Mesenchymal stem cell (in vitro differentiated cells and primary cell): ENCODE measurements around the gene TROAP.

Experiments
- DNase-seq: peaks from one replicate; pipeline ENCODE4 v3.0.0-alpha.2; 2013
- H2AFZ ChIP-seq: one replicate; pipeline ENCODE4 v1.6.1; 2013; ENCODE audit warnings: low read depth, mild to moderate bottlenecking, control low read depth, inconsistent platforms, low read length, moderate library complexity
- H2AK5ac ChIP-seq: 2 replicates; pipeline ENCODE4 v1.6.1; 2013; ENCODE audit warnings: low read length, moderate library complexity, mild to moderate bottlenecking, inconsistent platforms; ENCODE audit not compliant: severe bottlenecking
- H2BK120ac ChIP-seq: one replicate; pipeline ENCODE4 v1.6.1; 2013; ENCODE audit warnings: low read depth, mild to moderate bottlenecking, inconsistent platforms, low read length, moderate library complexity
- H2BK12ac ChIP-seq, 2 experiments: one replicate each; pipeline ENCODE4 v1.6.1; 2013; ENCODE audit warnings: inconsistent platforms in 2 of 2, low read length in 2 of 2, mild to moderate bottlenecking in 2 of 2, moderate library complexity in 2 of 2, control low read depth in 1 of 2
- H2BK15ac ChIP-seq: one replicate; pipeline ENCODE4 v1.6.1; 2013; ENCODE audit warnings: mild to moderate bottlenecking, low read depth, inconsistent platforms; ENCODE audit not compliant: poor library complexity, severe bottlenecking
- H2BK5ac ChIP-seq: 2 replicates; pipeline ENCODE4 v1.6.1; 2013; ENCODE audit warnings: low read depth, mild to moderate bottlenecking, low read length, control low read depth, inconsistent platforms; ENCODE audit not compliant: poor library complexity, severe bottlenecking
- H3K14ac ChIP-seq, 2 experiments: one replicate each; pipeline ENCODE4 v1.6.1; 2013; ENCODE audit warnings: inconsistent platforms in 2 of 2, low read length in 2 of 2, control low read depth in 1 of 2, mild to moderate bottlenecking in 1 of 2, moderate library complexity in 1 of 2
- H3K18ac ChIP-seq, 2 experiments: one replicate each; pipeline ENCODE4 v1.6.1; 2013; ENCODE audit warnings: inconsistent platforms in 2 of 2, low read length in 2 of 2, control low read depth in 1 of 2, low read depth in 1 of 2, mild to moderate bottlenecking in 1 of 2
- H3K23ac ChIP-seq, 2 experiments: one replicate each; pipeline ENCODE4 v1.6.1; 2013; ENCODE audit warnings: inconsistent platforms in 2 of 2, low read length in 2 of 2, mild to moderate bottlenecking in 2 of 2, moderate library complexity in 2 of 2, control low read depth in 1 of 2
- H3K27ac ChIP-seq: 2 replicates; pipeline ENCODE4 v1.5.1; 2013; ENCODE audit warnings: mild to moderate bottlenecking, moderate library complexity, low read length, control low read depth, inconsistent platforms; ENCODE audit not compliant: poor library complexity, severe bottlenecking
- H3K27me3 ChIP-seq, 2 experiments: 2 replicates each; pipeline versions ENCODE4 v1.6.1 to v1.7.0; 2013; ENCODE audit warnings: low read length in 2 of 2, mild to moderate bottlenecking in 2 of 2, moderate library complexity in 2 of 2, control low read depth in 1 of 2, inconsistent platforms in 1 of 2; ENCODE audit not compliant: control insufficient read depth in 1 of 2, insufficient read depth in 1 of 2
- H3K36me3 ChIP-seq, 2 experiments: 2 replicates each; pipeline versions ENCODE4 v1.6.1 to v1.7.0; 2013; ENCODE audit warnings: low read length in 2 of 2, control low read depth in 1 of 2, inconsistent platforms in 1 of 2, low read depth in 1 of 2, mild to moderate bottlenecking in 1 of 2; ENCODE audit not compliant: insufficient read depth in 2 of 2, control insufficient read depth in 1 of 2
- H3K4ac ChIP-seq, 2 experiments: one replicate each; pipeline ENCODE4 v1.6.1; 2013; ENCODE audit warnings: inconsistent platforms in 2 of 2, low read length in 2 of 2, mild to moderate bottlenecking in 2 of 2, moderate library complexity in 2 of 2, control low read depth in 1 of 2, low read depth in 1 of 2
- H3K4me1 ChIP-seq: 2 replicates; pipeline ENCODE4 v1.6.1; 2013; ENCODE audit warnings: low read depth, low read length, control low read depth; ENCODE audit not compliant: control insufficient read depth, insufficient read depth
- H3K4me2 ChIP-seq: 2 replicates; pipeline ENCODE4 v1.6.1; 2013; ENCODE audit warnings: low read length, mild to moderate bottlenecking, inconsistent platforms; ENCODE audit not compliant: poor library complexity, severe bottlenecking
- H3K4me3 ChIP-seq, 2 experiments: 2 replicates each; pipeline versions ENCODE4 v1.5.1 to v1.7.0; 2013; ENCODE audit warnings: low read length in 2 of 2, mild to moderate bottlenecking in 2 of 2, control low read depth in 1 of 2, low read depth in 1 of 2; ENCODE audit not compliant: insufficient read depth in 1 of 2
- H3K79me1 ChIP-seq: replicated peaks from 2 replicates; pipeline ENCODE4 v1.6.1; 2013; ENCODE audit warnings: mild to moderate bottlenecking, control low read depth, low read length, inconsistent platforms; ENCODE audit not compliant: poor library complexity, severe bottlenecking
- H3K9ac ChIP-seq: 2 replicates; pipeline ENCODE4 v1.7.0; 2013; ENCODE audit warnings: mild to moderate bottlenecking, low read length, moderate library complexity
- H3K9me3 ChIP-seq: 2 replicates; pipeline ENCODE4 v1.7.0; 2013; ENCODE audit warnings: mild to moderate bottlenecking, low read length; ENCODE audit not compliant: control insufficient read depth
- H4K8ac ChIP-seq: one replicate; pipeline ENCODE4 v1.6.1; 2013; ENCODE audit warnings: inconsistent platforms, mild to moderate bottlenecking, low read length, moderate library complexity
- H4K91ac ChIP-seq: one replicate; pipeline ENCODE4 v1.6.1; 2013; ENCODE audit warnings: mild to moderate bottlenecking, low read length, inconsistent platforms
- WGBS: methylation state at CpG from one replicate; pipeline ENCODE4 v1.1.7; 2013; ENCODE audit warnings: mixed read lengths; 5-methylcytosine and 5-hydroxymethylcytosine counted together

Gene TROAP

DNA sequence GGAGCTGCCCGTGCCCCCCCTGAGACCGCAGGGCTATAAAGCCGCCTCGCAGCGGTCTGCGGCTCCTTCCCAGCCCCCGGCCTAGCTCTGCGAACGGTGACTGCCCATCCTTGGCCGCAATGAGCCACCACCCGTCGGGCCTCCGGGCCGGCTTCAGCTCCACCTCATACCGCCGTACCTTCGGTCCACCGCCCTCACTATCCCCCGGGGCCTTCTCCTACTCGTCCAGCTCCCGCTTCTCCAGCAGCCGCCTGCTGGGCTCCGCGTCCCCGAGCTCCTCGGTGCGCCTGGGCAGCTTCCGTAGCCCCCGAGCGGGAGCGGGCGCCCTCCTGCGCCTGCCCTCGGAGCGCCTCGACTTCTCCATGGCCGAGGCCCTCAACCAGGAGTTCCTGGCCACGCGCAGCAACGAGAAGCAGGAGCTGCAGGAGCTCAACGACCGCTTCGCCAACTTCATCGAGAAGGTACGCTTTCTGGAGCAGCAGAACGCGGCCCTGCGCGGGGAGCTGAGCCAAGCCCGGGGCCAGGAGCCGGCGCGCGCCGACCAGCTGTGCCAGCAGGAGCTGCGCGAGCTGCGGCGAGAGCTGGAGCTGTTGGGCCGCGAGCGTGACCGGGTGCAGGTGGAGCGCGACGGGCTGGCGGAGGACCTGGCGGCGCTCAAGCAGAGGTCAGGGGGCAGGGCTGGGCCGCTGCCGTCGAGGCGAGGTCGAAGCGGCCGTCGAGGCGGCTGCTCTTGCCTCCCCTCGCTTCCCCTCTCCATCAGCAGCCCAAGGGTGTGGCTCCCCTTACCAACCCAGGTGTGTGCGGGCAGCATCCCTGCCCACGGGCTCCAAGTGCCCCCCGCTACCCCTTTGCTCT, 27.7 kb upstream of the TROAP start, which contains the start of gene PRPH:
Gene PRPH (plus strand): TSS at position 66 of the 855 bp plus-strand sequence. CDS start 54 bp downstream, at position 120.
- Histone ChIP-seq H3K14ac (peak within 1 kb of the TSS in 1 of 2 experiments; percentile 81), H3K27me3 (peaks cover 57 to 67% of the 10 kb centered on the region in 2 experiments), H4K91ac (peak within 1 kb of the TSS; percentile 22), H3K4me1 (peaks cover 20% of the 10 kb centered on the region), H3K18ac (no peak within 1 kb of the TSS), H2BK120ac (no peak within 1 kb of the TSS), H2BK15ac (no peak within 1 kb of the TSS), H3K27ac (no peak within 1 kb of the TSS), H2AK5ac (no peak within 1 kb of the TSS), H2BK12ac (no peak within 1 kb of the TSS), H3K79me1 (no peaks in the 10 kb centered on the region), H3K4me3 (no peak within 1 kb of the TSS), H3K9me3 (no peaks in the 10 kb centered on the region), H3K9ac (no peak within 1 kb of the TSS), H2BK5ac (no peak within 1 kb of the TSS), H4K8ac (peak within 1 kb of the TSS; percentile 38), H3K23ac (peak within 1 kb of the TSS in 1 of 2 experiments; percentile 16), H3K4me2 (peak within 1 kb of the TSS; percentile 41), H3K36me3 (no peaks in the 10 kb centered on the region), H3K4ac (peak within 1 kb of the TSS in 1 of 2 experiments; percentile 20), H2AFZ (peak within 1 kb of the TSS; percentile 5)
- DNase-seq: no peak
- WGBS: 9% methylated on average over 66 of the region's 82 CpGs

DNA sequence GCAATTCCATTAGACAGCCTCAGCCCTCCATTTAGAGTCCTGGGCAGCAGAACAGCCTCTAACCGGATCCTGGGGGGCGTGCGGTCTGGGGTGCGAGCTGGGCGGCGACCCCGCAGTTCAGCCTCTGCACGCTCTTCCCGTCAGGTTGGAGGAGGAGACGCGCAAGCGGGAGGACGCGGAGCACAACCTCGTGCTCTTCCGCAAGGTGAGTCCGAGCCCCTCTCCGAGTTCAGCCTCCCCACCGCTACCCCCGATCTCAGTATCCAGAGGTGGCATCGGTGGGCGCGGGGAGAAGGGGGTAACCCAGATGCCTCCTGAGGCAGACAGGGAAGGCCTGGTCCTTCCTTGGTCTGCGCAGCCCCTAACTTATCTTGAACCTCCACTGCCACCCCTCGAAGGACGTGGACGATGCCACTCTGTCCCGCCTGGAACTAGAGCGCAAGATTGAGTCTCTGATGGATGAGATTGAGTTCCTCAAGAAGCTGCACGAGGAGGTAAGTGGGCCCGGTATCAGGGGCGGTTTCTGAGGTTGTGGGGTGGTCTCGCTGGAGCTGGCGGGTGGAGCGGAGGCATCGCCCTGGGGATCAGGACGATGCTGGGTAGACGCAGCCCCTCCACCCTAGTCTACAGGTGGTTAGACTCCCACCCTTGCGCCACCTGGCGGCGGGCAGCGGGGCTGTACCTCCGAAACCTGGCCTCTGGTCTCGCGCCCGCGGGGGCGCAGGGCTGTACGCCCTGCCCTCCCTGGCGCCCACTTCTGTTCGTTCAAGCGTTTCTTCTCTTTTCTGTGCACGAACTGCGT, 26.8 kb upstream of the TROAP start:
- no peak overlapping the region for H2BK5ac ChIP-seq
- H4K91ac ChIP-seq: no peak overlapping the region
- DNase-seq: no peak
- H4K8ac ChIP-seq: no peak overlapping the region
- WGBS: 32% methylated on average over 48 of the region's 54 CpGs
- peak overlapping the region in 1 of 2 experiments; percentile 37 for H3K4me3 ChIP-seq
- H3K14ac ChIP-seq: peak overlapping the region in 1 of 2 experiments; percentile 19
- H3K18ac ChIP-seq: no peak overlapping the region
- H2BK12ac ChIP-seq: no peak overlapping the region
- peaks cover 62 to 67% of the 10 kb centered on the region in 2 experiments for H3K27me3 ChIP-seq
- peaks cover 20% of the 10 kb centered on the region for H3K4me1 ChIP-seq
- no peak overlapping the region for H3K27ac ChIP-seq
- H3K23ac ChIP-seq: peak overlapping the region in 1 of 2 experiments; percentile 16
- no peak overlapping the region for H3K4ac ChIP-seq
- no peaks in the 10 kb centered on the region for H3K79me1 ChIP-seq
- no peak overlapping the region for H2BK120ac ChIP-seq
- no peaks in the 10 kb centered on the region for H3K36me3 ChIP-seq
- H2BK15ac ChIP-seq: no peak overlapping the region
- no peak overlapping the region for H2AK5ac ChIP-seq
- no peak overlapping the region for H2AFZ ChIP-seq
- no peak overlapping the region for H3K4me2 ChIP-seq
- no peak overlapping the region for H3K9ac ChIP-seq
- H3K9me3 ChIP-seq: no peaks in the 10 kb centered on the region

DNA sequence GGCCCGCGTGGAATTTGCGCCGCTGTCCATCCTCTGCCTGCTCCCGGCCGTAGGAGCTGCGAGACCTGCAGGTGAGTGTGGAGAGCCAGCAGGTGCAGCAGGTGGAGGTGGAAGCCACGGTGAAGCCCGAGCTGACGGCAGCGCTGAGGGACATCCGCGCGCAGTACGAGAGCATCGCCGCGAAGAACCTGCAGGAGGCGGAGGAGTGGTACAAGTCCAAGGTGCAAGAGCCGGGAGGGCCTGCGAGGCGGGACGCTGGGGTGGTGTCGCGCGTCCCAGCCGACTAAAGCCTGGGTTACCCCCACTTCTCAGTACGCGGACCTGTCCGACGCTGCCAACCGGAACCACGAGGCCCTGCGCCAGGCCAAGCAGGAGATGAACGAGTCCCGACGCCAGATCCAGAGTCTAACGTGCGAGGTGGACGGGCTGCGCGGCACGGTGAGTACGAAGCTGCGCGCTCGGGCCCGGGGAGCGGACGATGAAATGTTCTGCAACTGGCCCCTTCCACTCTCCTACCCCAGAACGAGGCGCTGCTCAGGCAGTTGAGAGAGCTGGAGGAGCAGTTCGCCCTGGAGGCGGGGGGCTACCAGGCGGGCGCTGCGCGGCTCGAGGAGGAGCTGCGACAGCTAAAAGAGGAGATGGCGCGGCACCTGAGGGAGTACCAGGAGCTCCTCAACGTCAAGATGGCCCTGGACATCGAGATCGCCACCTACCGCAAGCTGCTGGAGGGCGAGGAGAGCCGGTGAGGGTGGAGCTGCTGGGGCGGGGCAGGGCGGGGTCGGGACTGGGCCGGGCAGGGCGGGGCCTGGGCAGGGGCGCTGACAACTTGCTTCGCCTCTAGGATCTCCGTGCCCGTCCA, 26.0 kb upstream of the TROAP start:
- peaks cover 20% of the 10 kb centered on the region for H3K4me1 ChIP-seq
- no peak for DNase-seq
- no peaks in the 10 kb centered on the region for H3K9me3 ChIP-seq
- H2AFZ ChIP-seq: no peak overlapping the region
- H2BK15ac ChIP-seq: no peak overlapping the region
- peak overlapping the region in 1 of 2 experiments; percentile 37 for H3K4me3 ChIP-seq
- no peak overlapping the region for H3K9ac ChIP-seq
- H4K91ac ChIP-seq: no peak overlapping the region
- H2BK120ac ChIP-seq: no peak overlapping the region
- H4K8ac ChIP-seq: peak overlapping the region; percentile 22
- no peak overlapping the region for H3K27ac ChIP-seq
- no peak overlapping the region for H3K4me2 ChIP-seq
- no peak overlapping the region for H2BK12ac ChIP-seq
- H2BK5ac ChIP-seq: no peak overlapping the region
- H2AK5ac ChIP-seq: no peak overlapping the region
- H3K36me3 ChIP-seq: no peaks in the 10 kb centered on the region
- peak overlapping the region in 1 of 2 experiments; percentile 16 for H3K23ac ChIP-seq
- H3K18ac ChIP-seq: no peak overlapping the region
- WGBS: 9% methylated on average over 66 of the region's 77 CpGs
- no peak overlapping the region for H3K4ac ChIP-seq
- H3K79me1 ChIP-seq: no peaks in the 10 kb centered on the region
- peak overlapping the region in 1 of 2 experiments; percentile 44 for H3K14ac ChIP-seq
- peaks cover 66 to 68% of the 10 kb centered on the region in 2 experiments for H3K27me3 ChIP-seq
